HG03342 (cell line): Measurements from ENCODE around the gene MAPKAP1.
"Not testable (repeated sequence)": the region's sequence is repeated elsewhere in the genome, so short reads cannot be mapped to it uniquely, and the experiment has no call there.

Experiments used
- ATAC-seq: cut with Tn5 transposase; IDR thresholded peaks from one replicate; pipeline ENCODE4 v1.9.1; 2021; ENCODE audit warnings: mild to moderate bottlenecking, moderate library complexity; ENCODE audit not compliant: unreplicated experiment

The MAPKAP1 gene

GRCh38 chr9:125571824-125572223 lies 135.2 kb downstream of the MAPKAP1 start:
- ATAC-seq, result not testable (repeated sequence)

- ATAC-seq, result no peak
Observed at GRCh38 chr9:125570246-125570645, 136.8 kb downstream of the MAPKAP1 start.

- no peak for ATAC-seq
Observed at GRCh38 chr9:125568621-125569020, 138.4 kb downstream of the MAPKAP1 start.

GRCh38 chr9:125566051-125566450 lies 141.0 kb downstream of the MAPKAP1 start:
- not testable (repeated sequence) for ATAC-seq

- ATAC-seq, result no peak
Observed at GRCh38 chr9:125565126-125565525, 141.9 kb downstream of the MAPKAP1 start.

GRCh38 chr9:125564631-125565030 lies 142.4 kb downstream of the MAPKAP1 start:
- ATAC-seq, result no peak

GRCh38 chr9:125561509-125562148 lies 145.4 kb downstream of the MAPKAP1 start:
- ATAC-seq, result peak; percentile 64

- no peak for ATAC-seq
Observed at GRCh38 chr9:125559894-125560293, 147.1 kb downstream of the MAPKAP1 start.

- no peak for ATAC-seq
Observed at GRCh38 chr9:125559194-125559593, 147.8 kb downstream of the MAPKAP1 start.

GRCh38 chr9:125558453-125559092 lies 148.4 kb downstream of the MAPKAP1 start:
- ATAC-seq, result no peak

- no peak for ATAC-seq
Observed at GRCh38 chr9:125556046-125556721, 150.8 kb downstream of the MAPKAP1 start.

GRCh38 chr9:125554726-125555125 lies 152.3 kb downstream of the MAPKAP1 start:
- no peak for ATAC-seq

GRCh38 chr9:125551781-125552180 lies 155.2 kb downstream of the MAPKAP1 start:
- no peak for ATAC-seq

- no peak for ATAC-seq
Observed at GRCh38 chr9:125549891-125550885, 156.8 kb downstream of the MAPKAP1 start.

GRCh38 chr9:125549465-125549871 lies 157.5 kb downstream of the MAPKAP1 start:
- no peak for ATAC-seq

- no peak for ATAC-seq
Observed at GRCh38 chr9:125549039-125549438, 158.0 kb downstream of the MAPKAP1 start.

GRCh38 chr9:125548141-125548540 lies 158.9 kb downstream of the MAPKAP1 start:
- no peak for ATAC-seq

GRCh38 chr9:125547368-125547767 lies 159.6 kb downstream of the MAPKAP1 start:
- no peak for ATAC-seq

GRCh38 chr9:125545845-125546244 lies 161.2 kb downstream of the MAPKAP1 start:
- no peak for ATAC-seq

GRCh38 chr9:125544988-125545651 lies 161.9 kb downstream of the MAPKAP1 start:
- no peak for ATAC-seq
